GM12878 (cell line): ENCODE results near the gene TMEM214. TPM values are rescaled to one million over a fixed set of nuclear protein-coding genes. Genes with fewer than 3 reads are reported as not detected.
A peak's percentile ranks its signal among the peaks of the same experiment; 100 is the strongest.

Experiments used
- CEBPZ ChIP-seq: fragments of 150-350 bp; IDR thresholded peaks from 2 replicates; pipeline ENCODE4 v1.6.1; 2016; ENCODE audit warnings: low read depth, low read length
- CUX1 ChIP-seq: IDR thresholded peaks from 2 replicates; pipeline ENCODE4 v1.6.1; 2012; ENCODE audit warnings: improper control_type of control experiment, low read depth, low read length; ENCODE audit not compliant: insufficient replicate concordance
- EP300 ChIP-seq, 2 experiments: fragments of 150-350 bp in 1 of 2; IDR thresholded peaks; 2 replicates each; pipeline ENCODE4 v1.6.1; 2011 to 2012; ENCODE audit warnings: low read depth in 2 of 2, low read length in 2 of 2, borderline replicate concordance in 1 of 2, improper control_type of control experiment in 1 of 2, inconsistent platforms in 1 of 2; ENCODE audit not compliant: control insufficient read depth in 1 of 2
- HSF1 ChIP-seq: fragments of 150-350 bp; IDR thresholded peaks from 2 replicates; pipeline ENCODE4 v1.6.1; 2014; ENCODE audit warnings: mild to moderate bottlenecking, low read depth, low read length
- MTA3 ChIP-seq: IDR thresholded peaks from 2 replicates; pipeline ENCODE4 v1.6.1; 2012; ENCODE audit warnings: low read length, inconsistent platforms, borderline replicate concordance
- MYB ChIP-seq: fragments of 150-350 bp; IDR thresholded peaks from 2 replicates; pipeline ENCODE4 v1.6.1; 2014; ENCODE audit warnings: mild to moderate bottlenecking, low read depth, low read length, borderline replicate concordance
- NRF1 ChIP-seq: conservative IDR thresholded peaks from 2 replicates; pipeline ENCODE4 v1.6.1; 2011; ENCODE audit warnings: mild to moderate bottlenecking, low read depth, low read length, improper control_type of control experiment
- POLR2AphosphoS2 ChIP-seq: IDR thresholded peaks from 2 replicates; pipeline ENCODE4 v1.6.1; 2011; ENCODE audit warnings: low read depth, mild to moderate bottlenecking, low read length, improper control_type of control experiment, moderate library complexity
- RUNX3 ChIP-seq: IDR thresholded peaks from 2 replicates; pipeline ENCODE4 v1.6.1; 2012; ENCODE audit warnings: low read length, inconsistent platforms
- SIX5 ChIP-seq: IDR thresholded peaks from 2 replicates; pipeline ENCODE4 v1.6.1; 2011; ENCODE audit warnings: mild to moderate bottlenecking, low read depth, low read length, moderate library complexity; ENCODE audit not compliant: severe bottlenecking
- SMC3 ChIP-seq: IDR thresholded peaks from 2 replicates; pipeline ENCODE4 v1.6.1; 2011; ENCODE audit warnings: low read length, improper control_type of control experiment, borderline replicate concordance
- TCF3 ChIP-seq: IDR thresholded peaks from 2 replicates; pipeline ENCODE4 v1.6.1; 2012; ENCODE audit warnings: low read depth, mild to moderate bottlenecking, low read length, borderline replicate concordance; ENCODE audit not compliant: insufficient read depth
- YBX1 ChIP-seq: fragments of 450-650 bp; IDR thresholded peaks from 2 replicates; pipeline ENCODE4 v1.6.1; 2016; ENCODE audit warnings: antibody characterized with exemption
- YY1 ChIP-seq: IDR thresholded peaks from 2 replicates; pipeline ENCODE4 v1.6.1; 2011; ENCODE audit warnings: low read depth, mild to moderate bottlenecking, low read length
- ZBTB33 ChIP-seq: fragments of 450-650 bp; IDR thresholded peaks from 2 replicates; pipeline ENCODE4 v1.6.1; 2017; ENCODE audit warnings: mild to moderate bottlenecking
- polyA plus RNA-seq, 11 experiments: library from polyadenylated mRNA; depleted of rRNA in 4 of 11; unstranded in 6 of 11; stranded (reverse) in 5 of 11; fragments of >200 nt; fragmentation: Nextera tagmentation in 4 of 11; fragmentation: Illumina TruSeq in 1 of 11; extraction: Ambion mirVana in 4 of 11; extraction: Trizol in 1 of 11; gene quantifications; 1 replicate in 1 of 11; 2 replicates in 10 of 11; pipeline versions ENCODE4 v1.2.1 to v1.2.3, GENCODE V29; 2011 to 2016; ENCODE audit warnings: inconsistent platforms in 2 of 11, missing spikeins in 2 of 11, low read depth in 1 of 11
- total RNA-seq, 4 experiments: library from RNA; depleted of rRNA in 3 of 4; stranded (reverse); fragments of >200 nt in 3 of 4; fragmentation: Illumina TruSeq in 1 of 4; extraction: Trizol in 1 of 4; gene quantifications; 2 replicates each; pipeline versions ENCODE4 v1.2.1 to v1.2.3, GENCODE V29; 2013 to 2021

TMEM214 gene
- total and polyA plus RNA-seq, 10 of the 15 experiments (the other 5 are each of a cell fraction or from before 2014, with no cell fraction given) = 10.4 to 79.2 (median 45.0) TPM

- TF ChIP-seq ZBTB33 (no peak), TCF3 (no peak), SMC3 (no peak), MTA3 (no peak), YY1 (no peak), RUNX3 (peak; percentile 70), HSF1 (no peak), CUX1 (no peak), POLR2AphosphoS2 (no peak), NRF1 (no peak), SIX5 (no peak), CEBPZ (no peak), MYB (no peak), EP300 (IDR thresholded peaks at IDR 0.05; ENCODE audit: borderline replicate concordance in 1 of 2, control insufficient read depth in 1 of 2, low read depth in 2 of 2, low read length in 2 of 2) (no peak), YBX1 (no peak)
These were observed 39.4 kb downstream of the TMEM214 start (continued) for GRCh38 chr2:27071990-27072830.
